ENCODE results near the gene SF3A1.

GRCh38 chr22:30402028-30402765 is 45.5 kb upstream of the SF3A1 start:
- TF ChIP-seq CTCF (IDR thresholded peaks at IDR 0.05; ENCODE audit: control extremely low read depth in 1 of 3, insufficient read depth in 1 of 3, low read depth in 1 of 3, low read length in 3 of 3): no peak
- no peak for TF ChIP-seq ATF3 (IDR thresholded peaks at IDR 0.05; ENCODE audit: insufficient read depth, low read depth, low read length)
- no peak for TF ChIP-seq JUND (IDR thresholded peaks at IDR 0.05; ENCODE audit: low read length)
- no peak for TF ChIP-seq POLR2A (IDR thresholded peaks at IDR 0.05; ENCODE audit: control extremely low read depth in 1 of 2, low read depth in 2 of 2, low read length in 2 of 2)
- TF ChIP-seq EP300 (IDR thresholded peaks at IDR 0.05; ENCODE audit: borderline replicate concordance in 1 of 2, low read depth in 2 of 2, low read length in 2 of 2): no peak
- no peak for TF ChIP-seq CBX8 (IDR thresholded peaks at IDR 0.05; ENCODE audit: borderline replicate concordance, low read depth, low read length)
- no peak for TF ChIP-seq CHD2 (IDR thresholded peaks at IDR 0.05; ENCODE audit: low read length)
- no peak for TF ChIP-seq EZH2 (IDR thresholded peaks at IDR 0.05; ENCODE audit: low read depth, low read length, severe bottlenecking)
